NCI-H1105 (cell line): ENCODE results near the gene RBPJ.

Experiments
- DNase-seq: peaks from one replicate; lab custom pipeline; 2025; lab: John Stamatoyannopoulos, UW

The RBPJ gene

GRCh38 chr4:26459756-26460530, 139.1 kb downstream of the RBPJ start:
- no peak for DNase-seq

DNA sequence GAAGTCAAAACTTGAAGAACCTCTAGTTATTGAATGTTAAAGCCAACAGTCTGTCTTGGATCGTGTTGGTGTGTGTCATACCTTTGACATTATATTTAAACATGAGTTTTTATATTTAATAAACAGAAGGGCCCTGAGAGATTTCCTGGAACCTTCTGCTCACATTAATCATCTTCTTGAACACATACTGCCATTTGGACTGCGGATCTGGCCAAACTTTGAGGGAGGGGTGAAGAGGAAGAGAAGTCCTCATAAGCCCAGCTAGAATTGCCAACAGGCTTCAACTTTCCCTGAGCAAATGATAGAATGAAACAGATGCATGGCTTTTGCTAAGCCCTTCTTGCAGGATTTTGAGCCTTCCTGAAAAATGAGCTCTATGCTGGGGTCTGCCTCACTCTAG, 142.1 kb downstream of the RBPJ start:
- DNase-seq, result no peak

- no peak for DNase-seq
These were observed 142.6 kb downstream of the RBPJ start for GRCh38 chr4:26463386-26463785.

DNA sequence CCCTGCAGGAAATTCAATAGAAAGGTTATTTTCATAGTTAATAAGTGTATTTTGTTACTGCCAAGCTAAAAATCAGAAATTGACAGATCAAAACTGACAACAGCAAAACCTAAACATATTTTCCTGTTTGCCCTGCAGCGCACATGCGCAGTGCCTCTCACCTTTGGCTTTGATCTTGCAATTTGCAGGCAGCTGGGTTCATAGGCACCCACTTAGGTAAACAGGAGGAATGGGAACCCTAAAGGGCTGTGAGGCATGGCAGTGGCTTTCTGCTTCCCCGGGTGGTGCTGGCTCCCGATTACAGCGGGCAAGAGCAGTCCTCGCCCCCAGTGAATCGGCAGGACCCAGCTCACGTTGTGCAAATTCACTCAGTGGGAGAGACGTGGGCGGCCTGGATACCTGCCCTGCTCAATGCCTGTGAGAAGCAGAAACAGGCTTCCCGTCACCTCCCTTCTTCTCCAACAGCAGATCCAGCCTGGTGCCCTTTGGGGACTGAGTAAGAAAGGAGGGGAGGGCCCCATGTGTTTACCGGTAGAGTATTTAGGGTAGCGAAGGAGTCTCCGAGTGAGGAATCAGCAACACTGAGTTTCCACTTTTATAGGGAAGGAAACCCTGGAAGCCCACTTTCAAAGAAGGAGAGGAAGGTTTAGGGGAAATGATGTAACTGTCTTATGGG, 143.7 kb downstream of the RBPJ start:
- DNase-seq, result no peak

- no peak for DNase-seq
These were observed 145.9 kb downstream of the RBPJ start for GRCh38 chr4:26466578-26467270.

DNA sequence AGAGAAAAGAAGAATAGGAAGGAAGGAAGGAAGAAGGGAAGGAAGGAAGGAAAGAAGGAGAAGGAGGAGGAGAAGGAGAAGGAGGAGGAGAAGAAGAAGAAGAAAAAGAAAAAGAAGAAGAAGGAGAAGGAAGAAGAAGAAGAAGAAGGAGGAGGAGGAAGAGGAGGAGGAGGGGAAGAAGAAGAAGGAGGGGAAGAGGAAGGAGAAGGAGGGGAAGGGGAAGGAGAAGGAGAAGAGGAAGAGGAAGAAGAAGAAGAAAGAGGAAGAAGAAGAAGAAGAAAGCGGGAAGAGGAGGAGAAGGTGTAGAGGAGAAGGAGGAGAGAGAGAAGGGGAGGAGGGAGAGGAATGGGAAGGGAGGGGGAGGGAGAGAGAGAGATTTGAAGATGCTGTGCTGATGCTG, 146.9 kb downstream of the RBPJ start:
- DNase-seq, result no peak

DNA sequence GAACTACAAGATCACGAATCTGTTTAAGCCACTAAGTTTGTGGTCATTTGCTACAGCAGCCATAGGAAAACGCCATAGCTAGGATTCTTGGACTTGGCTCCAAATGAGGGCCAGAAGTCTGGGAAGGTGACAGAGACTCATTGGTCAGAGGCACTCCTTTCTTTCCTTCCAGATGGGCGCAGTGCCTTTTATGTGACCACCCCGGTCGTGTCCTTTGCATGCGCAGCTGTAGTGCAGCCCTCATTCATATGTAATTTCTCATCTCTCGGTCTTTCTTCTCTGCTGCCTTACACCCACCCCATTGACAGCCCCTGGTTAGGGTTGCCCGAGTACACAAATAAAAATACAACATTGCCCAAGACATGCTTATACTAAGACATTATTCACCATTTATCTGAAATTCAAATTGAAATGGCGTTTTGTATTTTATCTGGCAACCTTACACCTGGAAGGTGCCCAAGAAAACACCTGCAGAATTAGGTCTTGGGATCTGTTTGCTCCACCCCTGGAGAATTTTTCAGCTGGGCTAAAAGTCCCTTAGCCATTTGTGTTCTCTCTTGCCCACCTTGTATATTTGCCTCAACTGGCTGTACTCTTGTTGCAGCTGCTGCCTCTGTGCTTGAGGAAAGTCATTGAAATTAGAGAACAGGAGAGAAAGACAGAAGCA, 147.6 kb downstream of the RBPJ start:
- no peak for DNase-seq

- DNase-seq, result no peak
These were observed 148.2 kb downstream of the RBPJ start for GRCh38 chr4:26468977-26469376.

DNA sequence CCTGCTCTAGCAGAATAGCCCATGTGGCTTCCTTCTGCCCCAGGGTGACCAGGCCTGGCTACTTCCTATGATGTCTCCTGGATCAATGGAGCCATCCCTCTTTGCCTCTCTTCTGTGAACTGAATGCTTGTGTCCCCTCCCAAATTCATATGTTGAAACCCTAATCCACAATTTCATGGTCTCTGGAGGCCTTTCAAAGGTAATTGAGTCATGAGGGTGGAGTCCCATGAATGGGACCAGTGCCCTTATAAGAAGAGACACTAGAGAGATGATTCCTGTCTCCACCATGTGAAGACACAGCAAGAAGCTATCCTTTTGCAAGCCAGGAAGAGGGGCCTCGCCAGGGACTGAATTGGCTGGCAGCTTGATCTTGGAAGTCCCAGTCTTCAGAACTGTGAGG, 151.1 kb downstream of the RBPJ start:
- no peak for DNase-seq

DNA sequence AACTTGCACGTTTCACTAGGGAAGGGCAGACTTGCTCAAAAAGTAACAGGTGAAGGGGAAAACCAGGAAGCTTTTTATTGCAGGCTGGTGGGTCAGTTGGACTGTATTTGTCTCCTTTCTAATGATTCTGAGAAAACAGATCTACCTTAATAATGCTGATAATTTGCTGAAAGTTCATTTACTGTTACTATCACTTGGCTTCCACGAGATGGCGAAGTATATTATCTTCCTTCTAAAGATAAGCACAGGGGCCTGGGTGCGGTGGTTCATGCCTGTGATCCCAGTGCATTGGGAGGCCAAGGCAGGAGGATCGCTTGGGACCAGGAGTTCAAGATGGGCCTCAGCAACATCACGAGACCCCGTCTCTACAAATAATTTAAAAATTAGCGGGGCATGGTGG, 153.1 kb downstream of the RBPJ start:
- no peak for DNase-seq

GRCh38 chr4:26474551-26474950, 153.7 kb downstream of the RBPJ start:
- DNase-seq, result no peak

DNA sequence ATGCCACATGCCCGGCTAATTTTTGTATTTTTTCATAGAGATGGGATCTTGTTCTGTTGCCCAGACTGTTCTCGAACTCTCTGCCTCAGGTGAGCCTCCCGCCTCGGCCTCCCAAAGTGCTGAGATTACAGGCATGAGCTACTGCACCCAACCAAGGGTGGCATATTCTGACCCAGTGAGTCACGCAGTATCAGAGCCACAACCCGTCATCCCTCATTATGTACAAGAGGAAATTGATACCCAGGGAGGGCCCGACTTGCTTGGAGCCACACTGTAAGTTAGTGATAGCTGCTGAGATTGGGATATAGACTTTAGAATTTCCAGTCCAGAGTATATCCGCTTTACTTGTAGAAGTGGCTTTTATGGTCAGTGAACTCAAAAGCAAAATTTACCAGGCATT, 154.9 kb downstream of the RBPJ start:
- DNase-seq, result no peak

DNA sequence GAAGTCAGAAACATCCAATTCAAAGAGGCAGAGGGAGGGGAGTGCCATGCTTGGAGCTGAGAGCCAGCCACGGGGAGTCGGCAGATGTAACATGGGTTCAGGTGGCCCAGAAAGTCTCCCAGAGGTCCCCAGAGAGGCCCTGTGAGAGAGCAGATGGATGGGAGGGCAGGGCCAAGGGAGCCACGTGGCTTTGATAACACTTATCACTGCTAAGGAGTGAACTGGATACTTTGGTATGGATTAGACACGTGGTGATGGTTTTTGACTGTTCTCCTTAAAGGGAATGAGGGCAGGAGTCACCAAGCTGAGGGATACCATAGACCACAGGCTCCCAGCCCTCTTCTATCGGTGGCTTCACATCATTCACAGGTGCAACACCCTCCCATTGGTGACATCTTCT, 155.7 kb downstream of the RBPJ start:
- DNase-seq, result no peak

GRCh38 chr4:26478330-26478729, 157.5 kb downstream of the RBPJ start:
- no peak for DNase-seq

GRCh38 chr4:26482508-26483462, 162.0 kb downstream of the RBPJ start:
- no peak for DNase-seq

GRCh38 chr4:26484032-26484515, 163.3 kb downstream of the RBPJ start:
- no peak for DNase-seq

DNA sequence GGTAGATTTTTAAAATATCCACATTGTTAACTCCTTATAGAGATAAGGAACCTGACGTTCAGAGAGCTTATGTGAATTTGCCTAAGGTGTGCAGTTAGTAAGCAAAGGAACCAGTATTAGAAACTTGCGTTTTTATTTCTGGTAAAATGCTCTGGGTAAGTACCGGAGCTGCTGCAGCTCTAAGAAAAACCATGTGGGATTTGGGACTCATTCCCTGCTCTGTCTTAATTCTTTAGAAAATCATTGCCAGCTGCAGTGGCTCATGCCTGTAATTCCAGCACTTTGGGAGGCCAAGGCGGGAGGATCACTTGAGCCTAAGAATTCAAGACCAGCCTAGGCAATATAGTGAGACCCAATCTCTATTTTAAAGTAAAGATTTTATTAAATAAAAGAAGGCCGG, 163.7 kb downstream of the RBPJ start:
- no peak for DNase-seq
